ENCODE results near the gene BCLAF1. TPM values are rescaled to one million over a fixed set of nuclear protein-coding genes. Genes with fewer than 3 reads are reported as not detected.
A peak's percentile ranks its signal among the peaks of the same experiment; 100 is the strongest.
"Not testable (repeated sequence)": the region's sequence is repeated elsewhere in the genome, so short reads cannot be mapped to it uniquely, and the experiment has no call there.

BCLAF1 gene
- total RNA-seq, 1 donor from 2014 or later = 109 TPM

- peak; percentile 98 for DNase-seq (ENCODE audit: low spot score)
Observed at GRCh38 chr6:136249811-136250685, 39.6 kb downstream of the BCLAF1 start, which contains the start of gene MTFR2. Gene MTFR2 (minus strand): TSS chr6:136250311. CDS start chr6:136249099, 1,212 bp downstream.

DNA sequence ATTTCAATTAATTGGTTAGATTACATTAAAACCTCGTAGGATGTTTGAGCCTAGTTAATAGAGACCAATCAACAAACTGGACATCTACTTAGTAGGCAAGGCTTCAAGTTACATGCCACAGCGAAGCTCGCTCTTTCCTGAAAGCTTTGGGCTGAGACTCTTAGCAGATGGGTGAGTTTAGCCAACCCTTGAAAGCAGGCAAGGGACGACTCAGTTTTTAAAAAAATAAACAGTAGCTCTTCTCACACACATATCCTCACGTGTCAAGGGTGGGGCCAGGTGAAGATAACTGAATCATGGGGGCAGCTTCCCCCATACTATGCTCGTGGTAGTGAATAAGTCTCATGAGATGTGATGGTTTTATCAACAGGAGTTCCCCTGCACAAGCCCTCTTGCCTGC lies 40.3 kb downstream of the BCLAF1 start:
- no peak for DNase-seq (ENCODE audit: low spot score)

- no peak for DNase-seq (ENCODE audit: low spot score)
Observed at GRCh38 chr6:136244061-136244616, 45.5 kb downstream of the BCLAF1 start.

DNA sequence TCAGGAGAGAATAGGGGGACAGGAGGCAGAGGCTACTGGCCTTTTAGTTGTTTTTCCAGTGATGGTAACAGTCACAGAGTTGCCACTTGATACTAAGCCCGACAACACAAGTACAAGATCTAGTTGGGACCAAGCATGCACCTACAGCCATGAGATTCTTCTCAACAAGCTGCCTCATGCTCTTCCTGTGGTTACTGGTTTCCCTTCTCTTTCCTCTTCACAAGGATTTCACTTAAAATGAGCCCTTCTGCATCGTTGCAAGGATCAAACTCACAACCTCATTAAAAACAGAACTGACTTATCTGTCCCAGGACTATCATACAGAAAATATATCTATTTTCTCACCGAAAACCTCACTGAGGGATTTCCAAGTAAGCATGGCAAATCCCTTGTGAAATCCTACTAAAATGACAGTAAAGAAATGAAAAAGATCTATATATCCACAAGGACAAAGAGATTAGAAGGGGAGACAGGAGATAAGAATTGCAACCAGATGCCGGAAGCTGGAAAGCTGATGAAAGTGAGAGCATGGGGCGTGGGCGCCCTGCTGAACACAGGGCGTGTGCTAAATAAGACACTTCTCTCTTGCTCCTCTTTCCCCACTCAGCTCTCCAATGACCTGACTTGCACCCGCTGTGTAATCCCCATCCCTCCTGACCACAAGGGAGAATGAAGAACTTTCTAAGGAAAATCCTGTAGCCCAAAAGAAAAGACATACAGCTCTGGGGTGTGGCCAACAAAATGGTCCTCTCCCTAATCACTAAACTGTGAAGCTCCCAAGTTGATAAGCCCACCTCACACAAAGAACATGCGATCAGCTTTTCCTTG lies 53.0 kb downstream of the BCLAF1 start:
- DNase-seq (ENCODE audit: low spot score) = no peak

- DNase-seq (ENCODE audit: low spot score) = no peak
Observed at GRCh38 chr6:136235233-136235564, 54.4 kb downstream of the BCLAF1 start.

DNA sequence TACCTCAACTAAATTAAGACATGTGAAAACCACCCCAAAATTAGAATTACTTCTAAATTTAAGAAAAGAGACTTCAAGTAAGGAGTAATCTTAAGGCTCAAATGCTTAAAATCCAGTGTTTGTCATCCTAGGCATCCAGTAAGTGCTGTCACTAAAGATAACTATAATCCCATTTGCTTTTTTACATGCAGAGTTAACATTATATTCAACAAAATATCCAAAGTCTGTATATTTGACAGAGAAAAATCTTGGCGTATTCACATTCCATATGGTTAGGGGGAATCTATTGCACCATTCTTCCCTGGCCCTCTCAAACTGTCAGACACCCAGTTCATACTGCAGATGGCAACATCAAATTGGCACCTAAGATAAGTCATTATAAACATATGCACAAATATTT lies 56.9 kb downstream of the BCLAF1 start:
- no peak for DNase-seq (ENCODE audit: low spot score)

DNA sequence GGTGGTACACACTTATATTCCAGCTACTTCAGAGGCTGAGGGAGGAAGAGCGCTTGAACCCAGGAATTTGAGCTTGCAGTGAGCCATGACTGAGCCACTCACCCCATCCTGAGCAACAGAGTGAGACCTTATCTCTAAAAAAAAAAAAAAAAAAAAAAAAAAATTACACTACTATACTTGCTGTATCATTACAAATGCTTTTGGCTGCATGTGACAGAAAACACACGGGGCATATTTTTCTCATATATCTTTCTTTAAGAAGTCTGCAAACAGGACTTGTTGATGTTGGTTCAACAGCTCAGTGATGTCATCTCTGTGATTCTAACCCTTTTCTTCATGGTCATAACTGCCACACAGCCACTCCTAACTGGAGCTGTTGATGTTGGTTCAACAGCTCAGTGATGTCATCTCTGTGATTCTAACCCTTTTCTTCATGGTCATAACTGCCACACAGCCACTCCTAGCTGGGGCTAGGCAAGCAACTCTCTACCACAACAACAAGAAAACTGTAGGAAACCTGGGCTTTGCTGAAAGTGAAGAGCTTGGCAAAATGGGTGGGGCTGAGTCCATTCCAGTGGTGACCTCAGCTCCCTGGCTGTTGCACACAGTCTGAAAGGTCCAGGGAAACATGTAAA lies 59.3 kb downstream of the BCLAF1 start:
- no peak for DNase-seq (ENCODE audit: low spot score)

- DNase-seq (ENCODE audit: low spot score) = no peak
Observed at GRCh38 chr6:136228814-136229213, 60.8 kb downstream of the BCLAF1 start.

GRCh38 chr6:136226674-136227377 lies 62.8 kb downstream of the BCLAF1 start:
- DNase-seq (ENCODE audit: low spot score) = no peak

GRCh38 chr6:136226027-136226673 lies 63.5 kb downstream of the BCLAF1 start:
- peak; percentile 53 for DNase-seq (ENCODE audit: low spot score)

GRCh38 chr6:136225496-136225895 lies 64.2 kb downstream of the BCLAF1 start:
- no peak for DNase-seq (ENCODE audit: low spot score)

GRCh38 chr6:136224974-136225373 lies 64.7 kb downstream of the BCLAF1 start:
- DNase-seq (ENCODE audit: low spot score) = not testable (repeated sequence)

GRCh38 chr6:136216503-136217401 lies 72.9 kb downstream of the BCLAF1 start:
- no peak for DNase-seq (ENCODE audit: low spot score)

- no peak for DNase-seq (ENCODE audit: low spot score)
Observed at GRCh38 chr6:136213853-136214252, 75.8 kb downstream of the BCLAF1 start.

DNA sequence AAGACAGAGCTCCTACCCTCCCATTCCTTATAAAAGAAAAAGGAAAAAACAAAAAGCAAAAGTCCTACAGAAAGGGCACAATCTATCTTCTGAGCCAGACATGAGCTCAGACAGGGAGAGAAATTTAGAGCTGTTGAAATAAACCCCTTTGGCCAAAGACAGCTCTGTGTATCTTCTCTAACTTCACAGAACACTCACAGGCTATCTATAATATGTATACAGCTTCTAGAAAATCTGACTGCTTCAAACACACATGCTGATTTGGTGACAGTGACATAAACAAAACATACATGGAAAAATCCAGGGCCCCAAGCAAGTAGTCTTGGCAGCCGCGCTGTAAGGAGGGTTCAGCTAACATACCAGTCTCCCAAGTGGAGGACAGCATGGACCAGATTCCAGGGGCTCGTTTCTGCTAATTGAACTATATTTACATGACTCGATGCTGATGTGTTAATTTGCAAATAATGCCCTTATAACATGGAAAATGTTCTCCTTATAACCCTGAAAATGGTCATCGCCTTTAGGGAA lies 76.6 kb downstream of the BCLAF1 start:
- DNase-seq (ENCODE audit: low spot score) = no peak

- DNase-seq (ENCODE audit: low spot score) = no peak
Observed at GRCh38 chr6:136212608-136213007, 77.0 kb downstream of the BCLAF1 start.

- DNase-seq (ENCODE audit: low spot score) = no peak
Observed at GRCh38 chr6:136210398-136211165, 79.1 kb downstream of the BCLAF1 start.

- no peak for DNase-seq (ENCODE audit: low spot score)
Observed at GRCh38 chr6:136209496-136209895, 80.2 kb downstream of the BCLAF1 start.

DNA sequence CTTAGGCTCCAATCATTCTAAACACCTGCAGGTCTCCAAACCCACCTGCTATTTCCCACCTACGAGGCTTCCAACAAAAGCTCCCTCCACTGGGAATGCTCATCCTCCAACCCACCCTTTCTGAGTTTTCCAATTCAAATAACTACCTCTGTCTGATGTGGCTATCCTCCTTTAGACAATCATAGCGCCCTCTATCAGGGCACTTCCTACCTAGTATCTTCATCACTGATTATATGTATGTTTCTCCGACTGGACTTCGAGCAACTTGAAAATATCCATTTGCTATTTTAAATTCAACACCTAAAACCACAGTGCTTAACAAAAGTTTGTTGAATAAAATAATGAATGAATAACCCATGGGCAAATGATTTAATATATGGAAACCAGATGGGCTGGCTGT lies 80.9 kb downstream of the BCLAF1 start:
- no peak for DNase-seq (ENCODE audit: low spot score)
